WTC11 (cell line): ENCODE results near the gene CYP21A2. TPM values are rescaled to one million over a fixed set of nuclear protein-coding genes. Genes with fewer than 3 reads are reported as not detected.

Source experiments
- ATAC-seq: fragments of 200-7000 bp; cut with Tn5 transposase; 2 replicates; pipeline ENCODE4 v1.10.0; 2021; ENCODE audit warnings: mild to moderate bottlenecking, moderate library complexity
- CTCF ChIA-PET: fragments of 300-600 bp; sonication (Branson Sonifier 250); formaldehyde crosslinking; loops from one replicate; lab custom pipeline; 2021; ENCODE audit warnings: antibody characterized with exemption; lab: Charles Lee
- POLR2A ChIA-PET: fragments of 350-600 bp; sonication (Branson Sonifier 250); formaldehyde crosslinking; loops from one replicate; lab custom pipeline; 2021; ENCODE audit warnings: antibody characterized with exemption; lab: Charles Lee
- DNase-seq: peaks from one replicate; pipeline ENCODE4 v3.0.0; 2021; ENCODE audit warnings: low spot score
- H3K27ac Mint-ChIP-seq: 2 replicates; pipeline ENCODE4 v1.8.0; 2021; ENCODE audit warnings: mixed read lengths
- H3K27me3 Mint-ChIP-seq: 2 replicates; pipeline ENCODE4 v1.8.0; 2021; ENCODE audit warnings: low read depth, mild to moderate bottlenecking, moderate library complexity, mixed read lengths
- H3K36me3 Mint-ChIP-seq: 2 replicates; pipeline ENCODE4 v1.8.0; 2021; ENCODE audit warnings: mixed read lengths
- H3K4me1 Mint-ChIP-seq: 2 replicates; pipeline ENCODE4 v1.8.0; 2022; ENCODE audit warnings: mixed read lengths
- H3K4me3 Mint-ChIP-seq: 2 replicates; pipeline ENCODE4 v1.8.0; 2021; ENCODE audit warnings: mild to moderate bottlenecking, moderate library complexity, mixed read lengths
- H3K9me3 Mint-ChIP-seq: 2 replicates; pipeline ENCODE4 v1.8.0; 2021; ENCODE audit warnings: mixed read lengths
- ATF3 ChIP-seq: sonication (generic); formaldehyde crosslinking; conservative IDR thresholded peaks from 2 replicates; pipeline ENCODE4 v1.8.1; 2022; ENCODE audit warnings: mild to moderate bottlenecking, missing genetic modification reagents
- CBFB ChIP-seq: sonication (generic); formaldehyde crosslinking; IDR thresholded peaks from 2 replicates; pipeline ENCODE4 v1.8.1; 2022; ENCODE audit warnings: mild to moderate bottlenecking, low read depth, missing genetic modification reagents
- ESRRA ChIP-seq: sonication (generic); formaldehyde crosslinking; IDR thresholded peaks from 2 replicates; pipeline ENCODE4 v1.8.1; 2022; ENCODE audit warnings: mild to moderate bottlenecking, missing genetic modification reagents, borderline replicate concordance
- FOXJ3 ChIP-seq: sonication (generic); formaldehyde crosslinking; IDR thresholded peaks from 2 replicates; pipeline ENCODE4 v1.9.0; 2021; ENCODE audit warnings: missing genetic modification reagents, mild to moderate bottlenecking, borderline replicate concordance
- GRHL2 ChIP-seq: fragments of 250-450 bp; sonication (Bioruptor Pico); IDR thresholded peaks from 2 replicates; pipeline ENCODE4 v1.8.0; 2022; ENCODE audit warnings: mild to moderate bottlenecking, moderate library complexity; ENCODE audit not compliant: insufficient replicate concordance, severe bottlenecking
- MYBL2 ChIP-seq: sonication (generic); formaldehyde crosslinking; IDR thresholded peaks from 2 replicates; pipeline ENCODE4 v1.8.1; 2023; ENCODE audit warnings: mild to moderate bottlenecking, moderate library complexity, missing genetic modification reagents
- PRRX2 ChIP-seq: fragments of 250-450 bp; sonication (Bioruptor Pico); IDR thresholded peaks from 2 replicates; pipeline ENCODE4 v1.8.0; 2021; ENCODE audit warnings: mild to moderate bottlenecking
- SP1 ChIP-seq: sonication (generic); formaldehyde crosslinking; conservative IDR thresholded peaks from 2 replicates; pipeline ENCODE4 v1.8.1; 2022; ENCODE audit warnings: missing genetic modification reagents
- TCF7 ChIP-seq: sonication (generic); formaldehyde crosslinking; IDR thresholded peaks from 2 replicates; pipeline ENCODE4 v1.8.0; 2022; ENCODE audit warnings: mild to moderate bottlenecking, low read depth, missing genetic modification reagents, moderate library complexity
- TEAD4 ChIP-seq: sonication (generic); formaldehyde crosslinking; IDR thresholded peaks from 2 replicates; pipeline ENCODE4 v1.8.0; 2022; ENCODE audit warnings: mild to moderate bottlenecking, missing genetic modification reagents
- total RNA-seq: library from RNA; stranded (reverse); gene quantifications from 3 replicates; pipeline ENCODE4 v1.2.3, GENCODE V29; 2021
- TF ChIP-seq, protein P1 (sequence below): sonication (generic); formaldehyde crosslinking; IDR thresholded peaks from 2 replicates; pipeline ENCODE4 v1.8.1; 2023; ENCODE audit warnings: mild to moderate bottlenecking, missing genetic modification reagents, borderline replicate concordance
- TF ChIP-seq, protein P2 (sequence below): sonication (generic); formaldehyde crosslinking; IDR thresholded peaks from 2 replicates; pipeline ENCODE4 v1.8.0; 2022; ENCODE audit warnings: mild to moderate bottlenecking, missing genetic modification reagents
- TF ChIP-seq, protein P3 (sequence below): fragments of 250-450 bp; sonication (Bioruptor Pico); IDR thresholded peaks from 2 replicates; pipeline ENCODE4 v1.9.0; 2021; ENCODE audit warnings: mild to moderate bottlenecking
- TF ChIP-seq, protein P4 (sequence below): sonication (generic); formaldehyde crosslinking; IDR thresholded peaks from 2 replicates; pipeline ENCODE4 v1.8.0; 2023; ENCODE audit warnings: missing genetic modification reagents, mild to moderate bottlenecking, borderline replicate concordance
- TF ChIP-seq, protein P5 (sequence below): sonication (generic); formaldehyde crosslinking; IDR thresholded peaks from 2 replicates; pipeline ENCODE4 v1.8.0; 2022; ENCODE audit warnings: mild to moderate bottlenecking, missing genetic modification reagents
- TF ChIP-seq, protein P6 (sequence below): sonication (generic); formaldehyde crosslinking; IDR thresholded peaks from 2 replicates; pipeline ENCODE4 v1.8.1; 2022; ENCODE audit warnings: low read depth, missing genetic modification reagents, borderline replicate concordance
- TF ChIP-seq, protein P7 (sequence below): sonication (generic); formaldehyde crosslinking; IDR thresholded peaks from 2 replicates; pipeline ENCODE4 v1.8.0; 2023; ENCODE audit warnings: missing genetic modification reagents

The CYP21A2 gene
- total RNA-seq, 1 experiment from 2014 or later, result 1.2 TPM

- TF ChIP-seq, protein P1, sequence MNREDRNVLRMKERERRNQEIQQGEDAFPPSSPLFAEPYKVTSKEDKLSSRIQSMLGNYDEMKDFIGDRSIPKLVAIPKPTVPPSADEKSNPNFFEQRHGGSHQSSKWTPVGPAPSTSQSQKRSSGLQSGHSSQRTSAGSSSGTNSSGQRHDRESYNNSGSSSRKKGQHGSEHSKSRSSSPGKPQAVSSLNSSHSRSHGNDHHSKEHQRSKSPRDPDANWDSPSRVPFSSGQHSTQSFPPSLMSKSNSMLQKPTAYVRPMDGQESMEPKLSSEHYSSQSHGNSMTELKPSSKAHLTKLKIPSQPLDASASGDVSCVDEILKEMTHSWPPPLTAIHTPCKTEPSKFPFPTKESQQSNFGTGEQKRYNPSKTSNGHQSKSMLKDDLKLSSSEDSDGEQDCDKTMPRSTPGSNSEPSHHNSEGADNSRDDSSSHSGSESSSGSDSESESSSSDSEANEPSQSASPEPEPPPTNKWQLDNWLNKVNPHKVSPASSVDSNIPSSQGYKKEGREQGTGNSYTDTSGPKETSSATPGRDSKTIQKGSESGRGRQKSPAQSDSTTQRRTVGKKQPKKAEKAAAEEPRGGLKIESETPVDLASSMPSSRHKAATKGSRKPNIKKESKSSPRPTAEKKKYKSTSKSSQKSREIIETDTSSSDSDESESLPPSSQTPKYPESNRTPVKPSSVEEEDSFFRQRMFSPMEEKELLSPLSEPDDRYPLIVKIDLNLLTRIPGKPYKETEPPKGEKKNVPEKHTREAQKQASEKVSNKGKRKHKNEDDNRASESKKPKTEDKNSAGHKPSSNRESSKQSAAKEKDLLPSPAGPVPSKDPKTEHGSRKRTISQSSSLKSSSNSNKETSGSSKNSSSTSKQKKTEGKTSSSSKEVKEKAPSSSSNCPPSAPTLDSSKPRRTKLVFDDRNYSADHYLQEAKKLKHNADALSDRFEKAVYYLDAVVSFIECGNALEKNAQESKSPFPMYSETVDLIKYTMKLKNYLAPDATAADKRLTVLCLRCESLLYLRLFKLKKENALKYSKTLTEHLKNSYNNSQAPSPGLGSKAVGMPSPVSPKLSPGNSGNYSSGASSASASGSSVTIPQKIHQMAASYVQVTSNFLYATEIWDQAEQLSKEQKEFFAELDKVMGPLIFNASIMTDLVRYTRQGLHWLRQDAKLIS (CRISPR knock-in tag), result no peak
- TF ChIP-seq, protein P2, sequence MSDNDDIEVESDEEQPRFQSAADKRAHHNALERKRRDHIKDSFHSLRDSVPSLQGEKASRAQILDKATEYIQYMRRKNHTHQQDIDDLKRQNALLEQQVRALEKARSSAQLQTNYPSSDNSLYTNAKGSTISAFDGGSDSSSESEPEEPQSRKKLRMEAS (CRISPR knock-in tag), result no peak
- TF ChIP-seq FOXJ3 (CRISPR knock-in tag) (no peak), CBFB (no peak)
These were observed 18.0 kb downstream of the CYP21A2 start (continued) for GRCh38 chr6:32056254-32056653.

DNA sequence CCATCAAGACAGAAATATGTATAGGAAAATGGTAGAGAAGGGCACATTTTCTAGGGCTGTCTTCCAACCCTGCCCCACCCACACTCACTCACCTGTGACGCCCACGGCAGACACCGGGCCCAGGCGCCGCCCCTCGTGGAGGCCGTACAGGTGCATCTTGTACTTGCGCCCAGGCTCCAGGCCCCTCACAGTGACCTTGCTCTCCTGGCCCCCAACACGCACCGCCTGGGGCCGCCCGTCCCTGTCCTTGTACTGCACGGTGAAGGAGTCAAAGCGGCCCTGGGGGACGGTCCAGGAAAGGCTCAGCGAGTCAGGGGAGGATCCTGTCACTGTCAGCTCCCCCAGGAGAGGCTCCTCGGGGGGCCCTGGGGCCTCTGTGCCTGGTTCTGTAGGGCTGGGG, 19.8 kb downstream of the CYP21A2 start:
- Mint-ChIP-seq H3K4me1 (peaks cover 8% of the 10 kb centered on the region), H3K4me3 (no peak overlapping the region), H3K27me3 (no peaks in the 10 kb centered on the region), H3K27ac (peak overlapping the region; percentile 69), H3K9me3 (no peaks in the 10 kb centered on the region), H3K36me3 (no peaks in the 10 kb centered on the region)
- DNase-seq (no peak), ATAC-seq (no peak)
- POLR2A ChIA-PET, result no interaction called here
- CTCF ChIA-PET, result interaction anchor here (2.6 kb wide), 1 partner anchor 10 kb away, joined by 20 read pairs; no protein-coding TSS in a partner anchor
- TF ChIP-seq, protein P3, sequence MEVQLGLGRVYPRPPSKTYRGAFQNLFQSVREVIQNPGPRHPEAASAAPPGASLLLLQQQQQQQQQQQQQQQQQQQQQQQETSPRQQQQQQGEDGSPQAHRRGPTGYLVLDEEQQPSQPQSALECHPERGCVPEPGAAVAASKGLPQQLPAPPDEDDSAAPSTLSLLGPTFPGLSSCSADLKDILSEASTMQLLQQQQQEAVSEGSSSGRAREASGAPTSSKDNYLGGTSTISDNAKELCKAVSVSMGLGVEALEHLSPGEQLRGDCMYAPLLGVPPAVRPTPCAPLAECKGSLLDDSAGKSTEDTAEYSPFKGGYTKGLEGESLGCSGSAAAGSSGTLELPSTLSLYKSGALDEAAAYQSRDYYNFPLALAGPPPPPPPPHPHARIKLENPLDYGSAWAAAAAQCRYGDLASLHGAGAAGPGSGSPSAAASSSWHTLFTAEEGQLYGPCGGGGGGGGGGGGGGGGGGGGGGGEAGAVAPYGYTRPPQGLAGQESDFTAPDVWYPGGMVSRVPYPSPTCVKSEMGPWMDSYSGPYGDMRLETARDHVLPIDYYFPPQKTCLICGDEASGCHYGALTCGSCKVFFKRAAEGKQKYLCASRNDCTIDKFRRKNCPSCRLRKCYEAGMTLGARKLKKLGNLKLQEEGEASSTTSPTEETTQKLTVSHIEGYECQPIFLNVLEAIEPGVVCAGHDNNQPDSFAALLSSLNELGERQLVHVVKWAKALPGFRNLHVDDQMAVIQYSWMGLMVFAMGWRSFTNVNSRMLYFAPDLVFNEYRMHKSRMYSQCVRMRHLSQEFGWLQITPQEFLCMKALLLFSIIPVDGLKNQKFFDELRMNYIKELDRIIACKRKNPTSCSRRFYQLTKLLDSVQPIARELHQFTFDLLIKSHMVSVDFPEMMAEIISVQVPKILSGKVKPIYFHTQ (CRISPR knock-in tag), result no peak
- TF ChIP-seq TEAD4 (CRISPR knock-in tag) (no peak), FOXJ3 (CRISPR knock-in tag) (no peak), TCF7 (CRISPR knock-in tag) (no peak), GRHL2 (CRISPR knock-in tag) (no peak), SP1 (CRISPR knock-in tag) (no peak), ESRRA (no peak), ATF3 (CRISPR knock-in tag) (no peak), MYBL2 (no peak), CBFB (no peak), PRRX2 (CRISPR knock-in tag) (no peak)
- TF ChIP-seq, protein P4, sequence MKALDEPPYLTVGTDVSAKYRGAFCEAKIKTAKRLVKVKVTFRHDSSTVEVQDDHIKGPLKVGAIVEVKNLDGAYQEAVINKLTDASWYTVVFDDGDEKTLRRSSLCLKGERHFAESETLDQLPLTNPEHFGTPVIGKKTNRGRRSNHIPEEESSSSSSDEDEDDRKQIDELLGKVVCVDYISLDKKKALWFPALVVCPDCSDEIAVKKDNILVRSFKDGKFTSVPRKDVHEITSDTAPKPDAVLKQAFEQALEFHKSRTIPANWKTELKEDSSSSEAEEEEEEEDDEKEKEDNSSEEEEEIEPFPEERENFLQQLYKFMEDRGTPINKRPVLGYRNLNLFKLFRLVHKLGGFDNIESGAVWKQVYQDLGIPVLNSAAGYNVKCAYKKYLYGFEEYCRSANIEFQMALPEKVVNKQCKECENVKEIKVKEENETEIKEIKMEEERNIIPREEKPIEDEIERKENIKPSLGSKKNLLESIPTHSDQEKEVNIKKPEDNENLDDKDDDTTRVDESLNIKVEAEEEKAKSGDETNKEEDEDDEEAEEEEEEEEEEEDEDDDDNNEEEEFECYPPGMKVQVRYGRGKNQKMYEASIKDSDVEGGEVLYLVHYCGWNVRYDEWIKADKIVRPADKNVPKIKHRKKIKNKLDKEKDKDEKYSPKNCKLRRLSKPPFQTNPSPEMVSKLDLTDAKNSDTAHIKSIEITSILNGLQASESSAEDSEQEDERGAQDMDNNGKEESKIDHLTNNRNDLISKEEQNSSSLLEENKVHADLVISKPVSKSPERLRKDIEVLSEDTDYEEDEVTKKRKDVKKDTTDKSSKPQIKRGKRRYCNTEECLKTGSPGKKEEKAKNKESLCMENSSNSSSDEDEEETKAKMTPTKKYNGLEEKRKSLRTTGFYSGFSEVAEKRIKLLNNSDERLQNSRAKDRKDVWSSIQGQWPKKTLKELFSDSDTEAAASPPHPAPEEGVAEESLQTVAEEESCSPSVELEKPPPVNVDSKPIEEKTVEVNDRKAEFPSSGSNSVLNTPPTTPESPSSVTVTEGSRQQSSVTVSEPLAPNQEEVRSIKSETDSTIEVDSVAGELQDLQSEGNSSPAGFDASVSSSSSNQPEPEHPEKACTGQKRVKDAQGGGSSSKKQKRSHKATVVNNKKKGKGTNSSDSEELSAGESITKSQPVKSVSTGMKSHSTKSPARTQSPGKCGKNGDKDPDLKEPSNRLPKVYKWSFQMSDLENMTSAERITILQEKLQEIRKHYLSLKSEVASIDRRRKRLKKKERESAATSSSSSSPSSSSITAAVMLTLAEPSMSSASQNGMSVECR (CRISPR knock-in tag), result no peak
- TF ChIP-seq, protein P5, sequence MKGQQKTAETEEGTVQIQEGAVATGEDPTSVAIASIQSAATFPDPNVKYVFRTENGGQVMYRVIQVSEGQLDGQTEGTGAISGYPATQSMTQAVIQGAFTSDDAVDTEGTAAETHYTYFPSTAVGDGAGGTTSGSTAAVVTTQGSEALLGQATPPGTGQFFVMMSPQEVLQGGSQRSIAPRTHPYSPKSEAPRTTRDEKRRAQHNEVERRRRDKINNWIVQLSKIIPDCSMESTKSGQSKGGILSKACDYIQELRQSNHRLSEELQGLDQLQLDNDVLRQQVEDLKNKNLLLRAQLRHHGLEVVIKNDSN, result no peak
- TF ChIP-seq, protein P6, sequence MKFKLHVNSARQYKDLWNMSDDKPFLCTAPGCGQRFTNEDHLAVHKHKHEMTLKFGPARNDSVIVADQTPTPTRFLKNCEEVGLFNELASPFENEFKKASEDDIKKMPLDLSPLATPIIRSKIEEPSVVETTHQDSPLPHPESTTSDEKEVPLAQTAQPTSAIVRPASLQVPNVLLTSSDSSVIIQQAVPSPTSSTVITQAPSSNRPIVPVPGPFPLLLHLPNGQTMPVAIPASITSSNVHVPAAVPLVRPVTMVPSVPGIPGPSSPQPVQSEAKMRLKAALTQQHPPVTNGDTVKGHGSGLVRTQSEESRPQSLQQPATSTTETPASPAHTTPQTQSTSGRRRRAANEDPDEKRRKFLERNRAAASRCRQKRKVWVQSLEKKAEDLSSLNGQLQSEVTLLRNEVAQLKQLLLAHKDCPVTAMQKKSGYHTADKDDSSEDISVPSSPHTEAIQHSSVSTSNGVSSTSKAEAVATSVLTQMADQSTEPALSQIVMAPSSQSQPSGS (CRISPR knock-in tag), result no peak
- TF ChIP-seq, protein P7, sequence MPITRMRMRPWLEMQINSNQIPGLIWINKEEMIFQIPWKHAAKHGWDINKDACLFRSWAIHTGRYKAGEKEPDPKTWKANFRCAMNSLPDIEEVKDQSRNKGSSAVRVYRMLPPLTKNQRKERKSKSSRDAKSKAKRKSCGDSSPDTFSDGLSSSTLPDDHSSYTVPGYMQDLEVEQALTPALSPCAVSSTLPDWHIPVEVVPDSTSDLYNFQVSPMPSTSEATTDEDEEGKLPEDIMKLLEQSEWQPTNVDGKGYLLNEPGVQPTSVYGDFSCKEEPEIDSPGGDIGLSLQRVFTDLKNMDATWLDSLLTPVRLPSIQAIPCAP (CRISPR knock-in tag), result no peak
